HG03342 (cell line): ENCODE data around the gene TTLL11.

Experiments
- ATAC-seq: cut with Tn5 transposase; IDR thresholded peaks from one replicate; pipeline ENCODE4 v1.9.1; 2021; ENCODE audit warnings: mild to moderate bottlenecking, moderate library complexity; ENCODE audit not compliant: unreplicated experiment

The TTLL11 gene

DNA sequence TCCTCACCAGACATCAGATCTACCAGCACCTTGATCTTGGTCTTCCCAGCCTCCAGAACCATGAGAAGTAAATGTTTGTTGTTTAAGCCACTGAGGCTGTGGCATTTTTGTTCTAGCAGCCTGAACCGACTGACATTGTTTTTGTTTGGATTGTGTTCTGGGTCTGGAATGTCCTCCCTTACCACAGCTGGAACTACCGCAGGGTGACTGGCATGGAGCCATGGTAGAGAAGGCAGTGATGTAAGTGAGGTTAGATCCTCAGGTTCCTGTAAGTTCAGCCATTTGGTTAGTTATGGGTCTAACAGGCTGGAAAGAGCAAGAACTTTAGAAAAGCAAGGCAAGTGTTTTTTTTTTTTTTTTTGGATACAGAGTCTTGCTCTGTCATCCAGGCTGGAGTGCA, 232.4 kb downstream of the TTLL11 start:
- no peak for ATAC-seq

- no peak for ATAC-seq
Observed at GRCh38 chr9:121860213-121860612, 232.9 kb downstream of the TTLL11 start.

GRCh38 chr9:121859646-121860045, 233.5 kb downstream of the TTLL11 start:
- no peak for ATAC-seq

DNA sequence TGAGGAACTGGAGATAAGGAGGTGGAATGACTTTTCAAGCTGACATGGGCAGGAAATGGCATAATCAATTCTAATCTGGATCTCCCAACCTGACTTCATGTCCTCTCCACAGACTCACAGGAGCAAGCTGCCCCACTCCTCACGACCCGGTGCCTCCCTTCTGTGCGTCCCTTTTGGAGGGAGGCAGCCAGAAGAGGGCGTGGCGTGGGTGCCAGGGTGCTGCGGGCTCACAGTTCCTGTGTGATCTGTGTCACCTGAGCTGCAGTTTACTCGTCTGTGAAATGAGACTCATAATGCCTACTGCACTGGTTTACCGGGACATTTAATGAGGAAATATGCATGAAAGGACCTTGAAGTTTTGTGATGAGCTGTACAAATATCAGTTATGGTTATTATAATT, 234.3 kb downstream of the TTLL11 start:
- no peak for ATAC-seq

GRCh38 chr9:121857928-121858327, 235.2 kb downstream of the TTLL11 start:
- no peak for ATAC-seq

DNA sequence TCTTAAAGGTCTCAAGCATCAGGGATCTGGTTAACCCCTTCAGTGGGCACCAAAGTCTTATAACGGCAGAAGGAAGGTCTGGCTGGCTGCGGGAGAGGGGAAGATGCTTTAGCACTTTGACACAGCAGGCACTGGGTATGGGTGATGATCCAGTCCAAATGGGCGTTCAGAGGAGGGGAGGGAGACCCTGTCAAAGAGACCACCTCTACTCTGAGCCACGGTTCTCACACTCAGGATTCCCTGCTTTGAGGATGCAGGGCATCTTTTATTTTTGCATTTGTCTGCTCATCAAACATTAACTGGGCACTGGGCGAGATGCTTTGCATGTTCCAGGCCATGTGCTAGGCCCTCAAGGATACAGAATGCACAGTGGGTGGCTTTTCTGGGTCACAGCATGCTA, 237.6 kb downstream of the TTLL11 start:
- no peak for ATAC-seq

DNA sequence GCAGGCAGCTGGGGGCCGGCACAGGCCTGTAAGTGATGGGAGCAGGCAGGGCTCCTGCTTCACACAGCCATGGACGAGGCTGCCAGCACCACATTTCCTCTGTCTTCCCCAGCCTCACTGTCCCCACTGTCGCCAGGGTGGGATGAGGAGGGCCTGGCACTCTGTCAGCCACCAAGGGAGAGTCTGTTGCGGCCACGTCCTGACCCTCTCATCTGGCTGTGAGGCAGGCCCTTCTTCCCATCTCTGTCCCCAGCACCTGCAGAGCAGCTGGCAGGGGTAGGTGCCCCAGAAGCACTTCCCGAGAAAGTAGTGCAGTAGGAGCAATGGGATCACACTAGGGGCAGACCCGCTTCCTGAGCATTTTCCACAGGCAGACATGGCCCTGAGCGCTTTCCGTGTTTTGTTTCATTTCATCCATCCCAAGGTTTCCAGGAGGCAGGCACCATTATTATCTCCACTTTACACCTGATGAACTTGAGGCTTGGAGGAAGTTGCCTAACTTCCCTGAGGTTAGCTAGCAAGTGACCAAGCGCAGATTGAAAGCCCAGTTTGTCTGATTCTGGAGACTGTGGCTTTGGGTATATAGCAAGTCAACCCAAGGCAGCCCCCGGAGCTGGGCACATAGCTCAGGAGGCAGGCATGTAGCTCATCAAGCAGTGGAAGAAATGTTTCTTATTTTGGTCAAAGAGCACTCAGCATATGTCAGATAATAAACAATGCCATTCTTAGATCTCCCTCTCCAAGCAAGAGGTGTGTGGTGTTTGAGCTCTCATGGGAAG, 239.3 kb downstream of the TTLL11 start:
- ATAC-seq, result no peak

DNA sequence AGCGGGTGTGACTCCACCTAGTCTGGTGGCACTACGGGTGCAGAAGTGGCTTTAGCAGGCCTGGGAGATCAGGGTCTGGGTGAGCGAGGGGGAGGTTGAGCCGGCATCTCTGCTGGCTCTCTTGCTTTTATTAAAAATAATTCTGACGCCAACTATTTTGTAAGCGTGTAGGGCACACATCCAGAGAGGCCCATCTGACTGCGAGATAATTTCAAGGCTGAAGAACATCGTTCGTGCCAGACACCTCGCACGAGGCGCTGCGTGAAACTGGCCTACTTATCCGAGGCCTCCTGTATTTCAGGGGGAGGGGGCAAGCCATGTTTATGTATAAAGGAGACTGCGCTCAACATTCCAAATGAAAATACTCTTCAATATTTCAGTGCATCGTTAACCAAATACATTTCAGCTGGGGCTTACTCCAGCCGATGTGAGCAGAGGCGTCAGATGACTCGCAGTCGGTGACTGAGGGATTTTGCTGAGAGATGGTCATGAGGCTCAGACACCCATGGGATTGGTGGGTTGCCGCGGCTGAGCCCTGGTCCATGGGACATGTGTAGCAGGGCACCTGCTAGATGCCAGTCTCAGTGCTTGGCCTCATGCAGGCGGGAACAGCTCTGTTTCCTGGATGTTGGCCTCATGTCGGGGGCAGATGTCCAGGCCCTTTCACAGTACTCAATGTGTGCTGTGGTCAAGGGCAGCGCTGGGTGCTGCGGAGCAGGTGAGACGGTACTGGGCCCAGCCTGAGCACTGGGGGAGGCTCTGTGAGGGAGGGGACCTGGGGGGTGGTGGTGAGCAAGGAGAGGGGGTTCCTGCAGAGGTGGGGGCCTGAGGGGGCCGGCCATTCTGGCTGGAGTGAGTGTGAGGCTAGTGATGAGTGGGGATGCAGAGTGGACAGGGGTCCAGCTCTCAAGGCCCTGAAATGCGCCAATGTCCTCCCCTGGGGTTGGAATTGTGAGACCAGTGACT, 240.2 kb downstream of the TTLL11 start:
- ATAC-seq, result no peak

DNA sequence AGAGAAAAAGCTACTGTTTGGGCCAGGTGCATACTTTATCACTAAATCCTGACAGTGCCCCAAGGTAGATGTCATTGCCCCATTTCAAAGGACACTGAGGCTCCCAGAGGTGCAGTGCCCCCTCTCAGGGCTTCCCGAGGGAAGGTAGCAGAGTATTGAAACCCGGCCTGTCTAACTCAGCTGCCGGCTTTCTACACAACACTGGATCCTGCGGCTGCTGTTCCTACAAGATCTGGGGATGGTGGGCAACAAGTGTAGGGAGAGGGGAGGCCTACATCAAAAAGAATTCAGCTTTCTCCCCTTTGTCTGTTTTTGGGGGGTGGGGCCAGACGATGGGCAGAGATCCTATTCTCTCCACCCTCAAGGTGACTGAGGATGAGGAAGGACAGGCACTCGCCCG, 240.9 kb downstream of the TTLL11 start:
- no peak for ATAC-seq

GRCh38 chr9:121851641-121852091, 241.4 kb downstream of the TTLL11 start:
- no peak for ATAC-seq

DNA sequence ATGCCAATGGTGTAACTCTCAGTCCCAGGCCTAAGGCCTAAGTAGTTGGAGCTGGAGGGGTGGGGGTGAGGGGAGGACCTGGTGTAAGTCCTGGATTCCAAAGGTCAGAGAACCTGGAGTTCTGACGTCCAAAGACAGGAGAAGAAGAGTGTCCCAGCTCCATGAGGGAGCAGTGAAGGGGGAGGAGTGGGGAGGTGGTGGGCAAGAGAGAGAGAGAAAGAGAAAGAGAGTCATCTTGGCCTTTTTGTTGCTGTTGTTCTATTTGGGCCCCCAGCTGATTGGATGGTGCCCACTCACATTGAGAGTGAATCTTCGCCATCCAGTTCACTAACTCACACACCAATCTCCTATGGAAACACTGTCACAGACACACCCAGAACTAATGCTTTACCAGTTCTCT, 242.7 kb downstream of the TTLL11 start:
- ATAC-seq, result no peak

DNA sequence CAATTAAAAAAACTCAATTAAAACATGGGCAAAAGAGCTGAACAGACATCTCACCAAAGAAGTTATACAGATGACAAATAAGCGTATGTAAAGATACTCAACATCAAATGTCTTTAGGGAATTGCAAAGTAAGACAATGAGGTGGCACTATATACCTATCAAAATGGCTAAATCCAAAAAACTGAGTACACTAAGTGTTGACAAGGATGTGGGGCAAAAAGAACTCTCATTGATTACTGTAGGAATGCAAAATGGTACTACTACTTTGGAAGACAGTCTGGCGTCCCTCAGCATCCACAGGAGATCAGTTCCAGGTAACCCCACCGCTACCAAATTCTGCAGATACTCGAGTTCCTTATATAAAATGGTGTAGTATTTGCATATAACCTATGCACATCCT, 243.6 kb downstream of the TTLL11 start:
- no peak for ATAC-seq

DNA sequence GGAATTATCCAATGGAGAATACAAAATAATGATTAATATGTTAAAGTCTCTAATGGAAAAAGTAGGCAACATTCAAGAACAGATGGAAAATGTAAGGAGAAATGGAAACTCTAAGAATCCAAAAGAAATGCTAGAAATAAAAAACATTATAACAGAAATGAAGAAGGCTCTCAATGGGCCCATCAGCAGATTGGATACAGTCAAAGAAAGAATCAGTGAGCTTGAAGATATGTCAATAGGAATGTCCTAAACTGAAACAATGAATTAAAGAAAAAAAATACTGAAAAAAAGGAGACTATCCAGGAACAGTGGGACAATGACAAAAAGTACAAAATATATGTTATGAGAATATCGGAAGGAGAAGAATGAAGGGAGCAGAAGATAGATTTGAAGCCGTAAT, 248.5 kb downstream of the TTLL11 start:
- ATAC-seq, result no peak

GRCh38 chr9:121844098-121844497, 249.0 kb downstream of the TTLL11 start:
- no peak for ATAC-seq

DNA sequence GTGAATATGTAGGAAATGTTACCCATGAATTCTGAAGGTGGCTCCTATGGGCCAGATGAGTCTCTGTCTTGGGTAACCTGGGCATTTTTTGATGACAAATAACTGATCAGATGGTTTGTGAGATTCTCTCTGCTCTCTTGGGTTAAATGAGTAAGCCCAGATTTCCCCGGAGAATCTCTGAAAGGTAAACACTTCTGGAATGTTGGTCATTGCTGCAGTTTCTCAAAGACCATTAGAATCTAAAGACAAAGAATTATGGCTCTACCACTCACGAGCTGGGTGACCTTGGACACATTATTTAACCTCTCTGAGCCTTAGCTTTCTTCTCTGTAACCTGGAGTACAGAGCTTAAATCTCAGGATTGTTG, 250.5 kb downstream of the TTLL11 start:
- ATAC-seq, result no peak

DNA sequence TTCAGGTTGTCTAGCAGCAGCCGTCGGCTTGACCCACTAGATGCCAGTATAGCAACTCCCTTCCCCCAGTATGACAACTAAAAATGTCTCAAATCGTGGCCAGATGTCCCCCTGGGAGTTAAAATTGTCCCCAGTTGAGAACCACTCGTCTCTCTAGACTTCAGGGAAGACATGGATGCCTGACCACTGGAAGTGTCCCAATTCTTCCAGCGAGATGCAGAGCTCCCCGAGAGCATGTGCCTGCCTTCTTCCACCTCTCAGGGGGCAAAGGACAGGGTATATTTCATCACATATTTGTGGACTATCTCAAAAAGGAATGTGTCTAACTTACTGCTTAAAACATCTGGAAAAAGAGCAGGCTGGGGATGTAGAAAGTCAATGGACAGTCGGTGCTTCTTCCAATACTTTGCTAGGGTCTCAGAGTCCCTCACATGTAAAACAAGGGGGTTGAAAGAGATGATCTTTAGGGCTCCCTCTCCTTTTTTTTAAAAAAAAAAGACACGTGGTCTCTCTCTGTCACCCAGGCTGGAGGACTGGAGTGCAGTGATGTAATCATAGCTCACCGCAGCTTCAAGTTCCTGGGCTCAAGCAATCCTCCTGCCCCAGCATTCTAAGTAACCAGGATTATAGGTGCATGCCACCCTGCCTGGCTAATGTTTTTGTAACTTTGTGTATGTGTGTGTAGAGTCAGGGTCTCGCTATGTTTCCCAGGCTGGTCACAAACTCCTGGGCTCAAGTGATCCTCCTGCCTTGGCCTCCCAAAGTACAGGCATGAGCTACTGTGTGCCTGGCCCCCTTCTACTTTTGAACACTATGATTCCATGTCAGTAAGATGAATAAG, 251.1 kb downstream of the TTLL11 start:
- ATAC-seq, result no peak

GRCh38 chr9:121840838-121841760, 252.0 kb downstream of the TTLL11 start:
- no peak for ATAC-seq

DNA sequence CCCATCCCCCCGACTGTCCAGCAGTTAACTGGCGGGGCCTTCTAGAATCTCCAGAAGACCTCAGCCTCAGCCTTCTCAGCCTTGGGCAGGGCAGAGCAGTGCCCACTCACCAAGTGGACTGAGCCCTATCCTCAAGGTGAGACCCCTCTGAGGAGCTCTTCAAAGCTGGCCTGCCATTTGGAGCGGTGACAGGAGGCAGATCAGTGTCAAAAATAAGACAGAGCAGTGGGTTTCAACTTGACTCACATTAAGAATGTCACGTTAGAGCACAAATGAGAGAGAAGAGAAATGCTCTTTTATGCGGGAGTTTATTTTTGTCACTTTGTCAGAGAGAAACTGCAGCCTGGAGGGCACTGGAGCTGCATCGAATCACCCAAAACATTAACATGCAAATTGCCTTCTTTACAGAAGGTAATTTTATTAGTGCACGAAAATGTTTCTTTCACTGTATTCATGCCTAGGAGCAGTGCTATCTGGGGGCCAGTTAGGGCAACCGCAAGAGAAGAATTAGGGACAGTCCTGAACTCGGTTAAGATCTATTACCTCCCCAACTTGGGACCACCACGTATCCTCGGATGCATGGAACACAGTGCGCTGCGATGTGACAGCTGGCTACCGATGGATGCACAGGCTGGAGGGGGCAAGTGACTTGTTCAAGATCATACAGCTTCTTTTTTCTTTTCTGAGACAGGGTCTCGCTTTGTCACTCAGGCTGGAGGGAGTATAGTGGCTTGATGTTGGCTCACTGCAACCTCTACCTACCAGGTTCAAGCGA, 253.2 kb downstream of the TTLL11 start:
- no peak for ATAC-seq
